Measurements from ENCODE around the gene WRAP73.

The WRAP73 gene

GRCh38 chr1:3649342-3650247, at the start of gene WRAP73:
Gene WRAP73, minus strand, starts transcription at chr1:3650103. Its CDS starts 104 bp downstream, at chr1:3649999.
- DNase-seq: peak; percentile 93

- DNase-seq: no peak
These were observed 49.7 kb upstream of the WRAP73 start for GRCh38 chr1:3699596-3699995.

- DNase-seq: no peak
These were observed 48.9 kb upstream of the WRAP73 start for GRCh38 chr1:3698660-3699408.

GRCh38 chr1:3697810-3698209, 47.9 kb upstream of the WRAP73 start:
- DNase-seq: no peak

GRCh38 chr1:3697104-3697503, 47.2 kb upstream of the WRAP73 start:
- no peak for DNase-seq

- no peak for DNase-seq
These were observed 46.8 kb upstream of the WRAP73 start for GRCh38 chr1:3696689-3697088.

- peak; percentile 32 for DNase-seq
These were observed 45.7 kb upstream of the WRAP73 start for GRCh38 chr1:3695326-3696217.

GRCh38 chr1:3693321-3693720, 43.4 kb upstream of the WRAP73 start:
- no peak for DNase-seq

GRCh38 chr1:3692598-3692997, 42.7 kb upstream of the WRAP73 start:
- DNase-seq: no peak

GRCh38 chr1:3691421-3692204, 41.7 kb upstream of the WRAP73 start:
- no peak for DNase-seq

- no peak for DNase-seq
These were observed 40.6 kb upstream of the WRAP73 start for GRCh38 chr1:3690282-3691065.

- no peak for DNase-seq
These were observed 39.3 kb upstream of the WRAP73 start for GRCh38 chr1:3689138-3689750.

GRCh38 chr1:3688356-3689137, 38.6 kb upstream of the WRAP73 start:
- DNase-seq: no peak

GRCh38 chr1:3687504-3687903, 37.6 kb upstream of the WRAP73 start:
- no peak for DNase-seq

GRCh38 chr1:3685906-3686305, 36.0 kb upstream of the WRAP73 start:
- DNase-seq: no peak

GRCh38 chr1:3685222-3685621, 35.3 kb upstream of the WRAP73 start:
- no peak for DNase-seq

- DNase-seq: no peak
These were observed 34.1 kb upstream of the WRAP73 start for GRCh38 chr1:3683992-3684391.

- DNase-seq: no peak
These were observed 33.3 kb upstream of the WRAP73 start for GRCh38 chr1:3683197-3683596.

- DNase-seq: no peak
These were observed 32.2 kb upstream of the WRAP73 start for GRCh38 chr1:3681898-3682806.
